Dermis microvascular lymphatic vessel endothelial cell (primary cell): ENCODE measurements around the gene ACAD10. TPM values are rescaled to one million over a fixed set of nuclear protein-coding genes. Genes with fewer than 3 reads are reported as not detected.
"Not testable (repeated sequence)": the region's sequence is repeated elsewhere in the genome, so short reads cannot be mapped to it uniquely, and the experiment has no call there.

Experiments
- DNase-seq, 2 donors: peaks; one replicate each; pipeline versions ENCODE4 v3.0.0 to v3.0.0-alpha.2; 2010; ENCODE audit warnings: low read depth in 2 of 2
- total RNA-seq: library from RNA; depleted of rRNA; stranded (reverse); fragments of >200 nt; gene quantifications from 2 replicates; pipeline ENCODE4 v1.2.1, GENCODE V29; 2014

Gene ACAD10
- total RNA-seq, 1 donor from 2014 or later, result 7.6 TPM

DNA sequence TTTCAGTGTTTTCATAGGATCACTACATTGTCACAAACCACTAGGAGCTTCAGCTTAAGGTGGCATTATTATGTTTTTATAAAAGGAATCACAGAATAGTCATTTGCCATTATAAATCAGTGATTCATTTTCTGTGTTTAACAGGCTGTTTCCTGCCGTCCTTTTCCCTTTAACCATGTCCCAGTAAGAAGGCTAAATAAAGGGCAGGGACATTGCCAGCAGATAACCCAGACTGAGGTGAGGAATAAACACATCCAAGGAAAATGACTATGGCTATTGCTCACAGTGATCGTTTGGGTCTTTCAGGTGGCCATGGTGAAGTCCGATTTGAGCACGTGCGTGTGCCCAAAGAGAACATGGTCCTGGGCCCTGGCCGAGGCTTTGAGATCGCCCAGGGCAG lies 63.0 kb downstream of the ACAD10 start:
- peak; percentile 43 to 84 for DNase-seq

GRCh38 chr12:111749391-111749790 lies 63.5 kb downstream of the ACAD10 start:
- DNase-seq, result no peak

DNA sequence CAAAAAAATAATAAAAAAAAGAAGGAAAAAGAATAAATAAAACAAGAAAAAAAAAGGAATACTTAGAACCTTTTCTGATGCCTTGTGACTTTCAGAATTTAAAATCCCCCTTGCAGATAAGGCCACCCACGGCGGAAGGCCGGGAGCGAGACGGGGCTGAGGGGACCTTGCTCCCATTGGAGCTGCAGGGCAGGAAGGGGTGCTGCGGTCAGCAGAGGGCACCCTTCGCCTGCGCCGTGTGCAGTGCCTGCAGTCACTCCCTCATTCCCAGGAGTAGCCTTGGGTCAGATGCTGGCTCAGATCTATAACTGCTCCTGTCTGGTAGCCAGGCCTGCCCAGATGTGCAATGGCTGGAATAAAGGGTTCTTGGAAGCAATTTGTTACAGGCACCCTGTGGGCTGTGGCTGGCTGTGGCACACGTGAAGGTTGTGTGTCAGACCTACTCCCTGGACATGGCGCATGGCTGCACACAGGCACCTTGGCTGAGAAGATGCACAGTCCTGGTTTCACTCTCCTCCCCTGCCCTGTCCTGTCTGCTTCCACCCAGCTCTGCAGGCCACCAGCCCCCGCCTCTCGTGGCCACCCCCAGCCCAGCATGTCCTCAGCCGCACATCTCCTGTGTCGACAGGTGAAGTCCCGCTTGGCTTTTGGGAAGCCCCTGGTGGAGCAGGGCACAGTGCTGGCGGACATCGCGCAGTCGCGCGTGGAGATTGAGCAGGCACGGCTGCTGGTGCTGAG lies 67.5 kb downstream of the ACAD10 start:
- peak in 1 of 2 donors; percentile 71 for DNase-seq

DNA sequence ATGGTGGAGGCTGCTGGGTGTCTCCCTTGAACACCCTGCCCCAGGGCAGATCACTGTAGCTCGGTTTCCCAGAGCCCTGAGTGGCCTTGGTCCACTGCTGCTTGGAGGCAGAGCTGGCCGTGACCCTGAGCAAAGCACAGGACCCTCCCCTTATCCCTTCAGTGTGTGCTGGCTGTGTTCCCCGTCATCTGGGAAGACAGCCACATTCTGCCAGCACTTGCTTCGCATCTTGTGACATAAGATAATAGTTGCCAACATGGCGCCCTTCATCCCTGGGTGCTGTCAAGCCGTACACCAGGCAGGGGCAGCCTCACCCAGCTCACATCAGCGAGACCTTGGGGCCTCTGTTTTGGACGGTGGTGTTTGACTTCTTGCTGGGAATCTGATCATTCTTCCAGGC lies 68.8 kb downstream of the ACAD10 start:
- no peak for DNase-seq

DNA sequence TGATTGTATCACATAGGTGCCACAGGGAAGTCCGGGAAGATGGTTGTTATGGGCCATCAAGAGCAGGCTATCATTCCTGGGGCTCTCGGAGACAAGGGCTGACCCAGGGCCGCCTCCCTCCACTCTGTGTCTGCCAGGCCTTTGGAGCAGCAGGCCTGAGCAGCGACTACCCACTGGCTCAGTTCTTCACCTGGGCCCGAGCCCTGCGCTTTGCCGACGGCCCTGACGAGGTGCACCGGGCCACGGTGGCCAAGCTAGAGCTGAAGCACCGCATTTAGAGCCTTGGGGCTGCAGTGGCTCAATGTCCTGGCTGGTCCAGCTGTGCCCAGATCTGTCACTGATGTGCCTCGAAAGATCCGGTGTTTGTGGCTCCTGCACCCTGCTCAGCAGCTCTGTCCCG lies 70.3 kb downstream of the ACAD10 start:
- DNase-seq, result no peak

DNA sequence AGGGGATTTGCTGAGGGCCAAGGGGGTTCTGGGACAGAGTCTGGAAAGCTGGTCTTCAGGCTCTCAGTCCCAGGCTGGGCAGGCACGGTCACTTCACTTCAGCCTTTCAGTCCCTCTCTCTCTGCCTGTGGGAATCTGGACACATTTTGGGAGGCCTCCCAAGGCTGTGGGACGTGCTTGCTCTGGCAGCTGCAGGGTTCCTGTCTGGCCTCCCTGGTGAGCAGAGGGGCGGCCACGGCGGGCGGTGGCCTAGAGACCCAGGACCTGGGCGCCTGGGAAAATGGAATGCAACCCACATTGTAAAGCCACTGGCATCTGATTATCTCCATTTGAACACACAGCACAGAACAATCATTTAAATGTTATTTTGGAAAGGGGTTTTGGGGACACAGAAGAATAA lies 70.8 kb downstream of the ACAD10 start:
- DNase-seq, result no peak

- DNase-seq, result no peak
Measured at GRCh38 chr12:111757361-111758119, 71.7 kb downstream of the ACAD10 start.

DNA sequence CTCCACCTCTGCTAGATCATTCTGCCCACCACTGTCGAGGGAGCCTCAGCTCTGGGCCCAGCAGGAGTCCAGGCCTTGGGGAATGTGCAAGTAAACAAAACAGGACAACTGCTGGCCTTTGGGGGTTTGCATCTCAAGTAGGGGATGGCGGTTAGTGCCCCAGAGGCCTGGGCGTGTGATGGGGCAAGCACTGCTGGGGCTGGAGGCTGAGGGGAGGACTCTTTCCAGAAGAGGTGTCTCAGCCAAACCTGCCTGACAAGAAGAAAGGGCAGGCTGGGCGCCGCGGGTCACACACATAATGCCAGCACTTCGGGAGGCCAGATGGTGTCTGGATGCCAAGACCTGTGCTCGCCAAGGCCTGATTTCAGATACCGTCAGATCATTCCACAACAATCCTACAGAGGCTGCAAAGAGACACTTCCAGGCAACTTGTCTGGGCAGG lies 72.3 kb downstream of the ACAD10 start:
- no peak for DNase-seq

GRCh38 chr12:111759271-111759670 lies 73.4 kb downstream of the ACAD10 start:
- no peak for DNase-seq

DNA sequence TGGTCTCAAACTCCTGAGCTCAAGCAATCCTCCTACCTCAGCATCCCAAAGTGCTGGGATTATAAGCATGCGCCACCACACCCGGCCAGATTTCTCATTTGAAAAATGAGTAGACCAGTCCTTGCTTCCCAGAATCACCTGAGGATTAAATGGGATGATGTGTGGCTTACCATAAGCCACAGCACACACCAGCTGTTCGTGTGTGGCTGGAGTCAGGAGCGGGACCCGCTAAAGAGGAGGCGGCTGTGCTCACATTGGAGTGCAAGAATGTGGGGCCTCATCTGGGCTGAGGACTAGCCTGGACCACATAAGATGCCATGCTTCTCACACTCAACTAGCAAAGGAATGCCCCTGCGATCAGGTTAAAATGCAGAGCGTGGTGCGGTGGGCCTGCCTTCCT lies 74.1 kb downstream of the ACAD10 start:
- DNase-seq, result no peak

DNA sequence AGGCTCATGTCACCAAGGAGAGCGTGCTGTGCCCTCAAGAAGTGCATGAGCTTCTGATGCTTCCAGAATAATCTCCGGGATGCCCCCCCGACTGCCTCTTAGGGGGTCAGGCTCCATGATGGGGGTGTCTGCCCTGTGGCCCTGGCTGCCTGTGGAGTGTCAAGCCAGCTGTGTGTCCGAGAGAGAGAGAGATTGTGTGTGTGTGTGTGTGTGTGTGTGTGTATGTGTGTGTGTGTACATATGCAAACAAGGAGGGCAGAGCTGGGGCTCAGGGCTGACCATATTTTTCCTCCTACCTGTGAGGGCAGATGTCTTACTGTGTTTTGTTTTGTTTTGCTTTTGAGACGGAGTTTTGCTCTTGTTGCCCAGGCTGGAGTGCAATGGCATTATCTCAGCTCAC lies 75.2 kb downstream of the ACAD10 start:
- DNase-seq, result no peak

DNA sequence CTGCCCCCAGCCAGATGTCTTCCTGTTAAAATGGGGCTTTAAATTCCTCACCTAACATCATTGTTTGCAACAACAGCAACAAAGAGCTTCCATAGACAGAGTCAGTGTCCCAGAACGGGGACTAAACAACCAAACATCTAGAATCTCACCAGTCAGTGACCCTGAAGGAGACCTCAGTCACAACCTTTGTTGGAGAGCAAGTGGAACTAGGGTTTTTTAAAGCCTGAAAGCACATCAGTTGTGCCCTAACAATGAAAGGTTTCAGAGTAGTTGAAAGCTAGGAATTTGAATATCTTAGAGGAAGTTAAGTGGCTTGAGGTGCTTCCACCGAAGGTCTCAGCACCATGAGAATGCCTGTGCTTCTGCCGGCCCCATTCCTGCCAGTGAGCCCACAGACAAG lies 75.9 kb downstream of the ACAD10 start:
- DNase-seq, result no peak

GRCh38 chr12:111763552-111763951 lies 77.7 kb downstream of the ACAD10 start:
- DNase-seq, result not testable (repeated sequence)

GRCh38 chr12:111764120-111764821 lies 78.4 kb downstream of the ACAD10 start:
- no peak for DNase-seq

DNA sequence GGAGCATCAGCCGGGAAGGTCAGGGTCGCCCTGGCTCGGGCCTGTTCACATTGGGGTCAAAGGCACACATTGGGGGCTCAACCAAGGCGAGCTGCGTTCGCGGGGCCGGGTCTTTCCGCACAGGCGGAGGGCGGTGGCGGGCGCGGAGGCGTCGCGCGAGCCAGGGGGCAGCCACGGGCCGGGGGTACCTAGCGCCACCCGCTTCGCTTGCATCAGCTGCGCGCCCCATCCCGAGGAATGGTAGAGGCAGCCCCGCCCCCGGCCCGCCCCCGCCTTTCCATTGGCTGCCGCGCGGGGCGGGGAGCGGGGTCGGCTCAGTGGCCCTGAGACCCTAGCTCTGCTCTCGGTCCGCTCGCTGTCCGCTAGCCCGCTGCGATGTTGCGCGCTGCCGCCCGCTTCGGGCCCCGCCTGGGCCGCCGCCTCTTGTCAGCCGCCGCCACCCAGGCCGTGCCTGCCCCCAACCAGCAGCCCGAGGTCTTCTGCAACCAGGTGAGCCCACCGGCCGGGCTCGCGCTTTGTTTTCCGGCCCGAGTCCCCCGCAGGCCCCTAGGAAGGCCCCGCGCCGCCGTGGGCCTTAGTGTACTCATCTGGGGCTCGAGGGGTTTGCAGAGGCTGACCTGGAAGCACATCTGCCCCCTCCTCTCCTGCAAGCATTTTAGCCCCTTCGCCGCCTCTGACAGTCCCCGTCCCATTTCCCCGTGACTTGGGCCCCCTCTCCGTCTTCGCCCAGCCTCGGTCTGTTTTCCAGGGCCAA lies 80.9 kb downstream of the ACAD10 start, which contains the start of gene ALDH2:
ALDH2 (plus strand) TSS at position 326 of the 754 bp plus-strand sequence; CDS start at position 376, 50 bp downstream.
- peak in 1 of 2 donors; percentile 89 for DNase-seq

- DNase-seq, result peak in 1 of 2 donors; percentile 44
Measured at GRCh38 chr12:111767362-111768158, 81.7 kb downstream of the ACAD10 start.

DNA sequence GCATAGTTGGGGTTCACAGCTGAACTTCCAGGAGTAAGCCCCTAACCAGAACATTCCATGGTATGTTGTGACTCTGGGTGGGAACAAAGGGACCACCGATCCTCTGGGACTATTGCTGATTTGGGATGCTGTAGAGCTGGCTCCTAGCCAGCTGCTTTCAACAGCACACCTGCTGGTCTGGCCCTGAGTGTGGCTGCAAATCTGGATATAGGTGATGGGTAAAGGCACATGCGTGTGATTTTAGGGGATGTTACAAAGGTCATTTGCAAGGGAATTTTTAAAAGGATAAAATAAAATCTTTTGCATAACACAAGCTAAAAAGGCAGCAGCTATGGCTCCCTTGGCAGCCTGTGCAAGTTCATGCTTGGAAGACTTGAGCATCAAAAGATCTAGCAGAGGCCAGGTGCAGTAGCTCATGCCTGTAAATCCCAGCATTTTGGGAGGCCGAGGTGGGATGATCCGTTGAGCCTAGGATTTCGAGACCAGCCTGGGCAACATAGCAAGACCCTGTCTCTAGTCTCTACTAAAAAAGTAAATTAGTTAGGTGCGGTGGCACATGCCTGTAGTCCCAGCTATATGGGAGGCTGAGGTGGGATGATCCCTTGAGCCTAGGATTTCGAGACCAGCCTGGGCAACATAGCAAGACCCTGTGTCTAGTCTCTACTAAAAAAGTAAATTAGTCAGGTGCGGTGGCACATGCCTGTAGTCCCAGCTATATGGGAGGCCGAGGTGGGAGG lies 82.5 kb downstream of the ACAD10 start:
- no peak for DNase-seq

DNA sequence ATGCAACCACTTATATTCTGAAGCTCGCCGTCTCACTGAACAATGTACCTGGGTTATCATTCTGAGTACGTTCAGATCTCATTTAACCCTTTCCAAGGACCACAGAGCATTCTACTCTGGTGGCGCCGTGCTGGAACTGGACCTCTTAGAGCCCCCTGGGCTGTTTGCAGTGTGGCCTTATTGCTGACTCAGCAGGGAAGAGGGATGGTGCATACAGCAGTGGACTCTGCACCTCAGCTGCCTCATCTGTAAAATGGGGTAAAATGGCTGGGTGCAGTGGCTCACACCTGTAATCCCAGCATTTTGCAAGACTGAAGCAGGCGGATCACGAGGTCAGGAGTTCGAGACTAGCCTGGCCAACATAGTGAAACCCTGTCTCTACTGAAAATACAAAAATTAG lies 83.7 kb downstream of the ACAD10 start:
- no peak for DNase-seq

DNA sequence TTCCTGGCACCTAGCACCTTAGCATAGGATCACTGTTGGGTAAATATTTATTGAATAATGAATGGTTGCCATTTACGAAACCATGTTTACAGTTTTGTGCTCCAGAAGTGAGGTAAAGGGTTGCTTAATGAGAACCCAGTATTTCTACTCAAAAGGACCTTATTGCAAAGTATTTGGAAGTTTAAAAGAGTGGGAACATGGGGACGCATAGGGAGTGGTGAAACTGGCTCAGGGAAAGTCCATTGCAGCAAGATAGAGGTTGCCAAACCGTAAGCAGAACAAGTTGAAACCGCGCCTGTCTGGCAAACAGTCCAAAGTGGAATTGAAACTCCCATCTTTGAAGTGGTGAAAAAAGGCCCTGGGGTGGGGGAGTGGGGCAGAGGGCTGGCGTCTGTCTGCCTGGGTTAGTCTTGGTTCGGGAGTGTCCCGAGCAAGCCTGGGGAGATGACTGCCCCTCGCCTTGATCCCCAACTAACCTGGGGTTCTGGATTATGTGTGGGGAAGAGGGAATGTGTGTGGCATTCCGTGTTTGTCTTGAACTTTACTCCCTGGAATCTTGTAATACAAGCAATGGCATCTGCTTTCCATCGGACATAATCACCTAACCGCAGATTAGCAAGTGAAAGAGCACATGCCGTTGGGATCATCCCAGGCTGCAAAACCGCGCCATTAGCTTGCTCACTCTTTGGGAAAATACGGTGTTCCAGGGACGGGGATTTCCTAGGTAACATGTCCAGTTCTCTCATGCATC lies 88.1 kb downstream of the ACAD10 start:
- DNase-seq, result peak in 1 of 2 donors; percentile 15
